OCI-LY3 (cell line): ENCODE measurements around the gene COTL1.

Experiments
- H2AFZ ChIP-seq: fragments of 200-600, 300-600 bp; shearing (Covaris generic); 2 replicates; pipeline ENCODE4 v1.6.0; 2014; ENCODE audit warnings: antibody characterized with exemption, low read depth, low read length
- H3K27ac ChIP-seq: fragments of 200-600, 300-600 bp; sonication (generic); 2 replicates; pipeline ENCODE4 v1.5.1; 2014; ENCODE audit warnings: mild to moderate bottlenecking, low read length, moderate library complexity, mixed read lengths
- H3K27me3 ChIP-seq: fragments of 200-600, 300-600 bp; sonication (generic); 2 replicates; pipeline ENCODE4 v1.6.1; 2014; ENCODE audit warnings: low read depth, low read length, mixed read lengths
- H3K36me3 ChIP-seq: fragments of 200-600, 300-600 bp; sonication (generic); replicated peaks from 2 replicates; pipeline ENCODE3; 2014; ENCODE audit warnings: low read depth, low read length, mixed read lengths
- H3K4me1 ChIP-seq: fragments of 300-600, 200-600 bp; sonication (generic); 2 replicates; pipeline ENCODE4 v1.6.1; 2014; ENCODE audit warnings: low read length, mixed read lengths
- H3K4me2 ChIP-seq: fragments of 200-600, 300-600 bp; sonication (generic); 2 replicates; pipeline ENCODE4 v1.6.1; 2014; ENCODE audit warnings: low read length, mixed read lengths
- H3K4me3 ChIP-seq: fragments of 300-600, 200-600 bp; sonication (generic); 2 replicates; pipeline ENCODE4 v1.5.1; 2014; ENCODE audit warnings: antibody characterized with exemption, mild to moderate bottlenecking, low read length, moderate library complexity
- H3K79me2 ChIP-seq: fragments of 300-600, 200-600 bp; shearing (Covaris generic); 2 replicates; pipeline ENCODE4 v1.6.1; 2014; ENCODE audit warnings: mild to moderate bottlenecking, low read length, mixed read lengths
- H3K9ac ChIP-seq: fragments of 300-600, 200-600 bp; shearing (Covaris generic); 2 replicates; pipeline ENCODE4 v1.6.0; 2014; ENCODE audit warnings: mild to moderate bottlenecking, low read length, moderate library complexity
- H3K9me3 ChIP-seq: fragments of 200-600, 300-600 bp; shearing (Covaris generic); 2 replicates; pipeline ENCODE4 v1.6.1; 2014; ENCODE audit warnings: low read length, mixed read lengths; ENCODE audit not compliant: insufficient read depth
- H4K20me1 ChIP-seq: fragments of 200-600, 300-600 bp; sonication (generic); 2 replicates; pipeline ENCODE4 v1.6.1; 2016; ENCODE audit warnings: low read length, mixed read lengths; ENCODE audit not compliant: insufficient read depth
- CTCF ChIP-seq: fragments of 200-600, 300-600 bp; sonication (generic); IDR thresholded peaks from 2 replicates; pipeline ENCODE4 v1.5.1; 2014; ENCODE audit warnings: antibody characterized with exemption, low read length, low read depth
- EZH2phosphoT487 ChIP-seq: fragments of 200-600 bp; shearing (Covaris generic); IDR thresholded peaks from 2 replicates; pipeline ENCODE4 v1.6.1; 2018; ENCODE audit warnings: antibody characterized with exemption, mixed run types, low read depth

COTL1 gene

GRCh38 chr16:84658690-84659089 is 40.8 kb upstream of the COTL1 start:
- Histone ChIP-seq H4K20me1 (no peaks in the 10 kb centered on the region), H3K4me2 (no peak overlapping the region), H3K79me2 (no peaks in the 10 kb centered on the region), H3K4me3 (no peak overlapping the region), H3K27ac (no peak overlapping the region), H3K9me3 (no peaks in the 10 kb centered on the region), H3K36me3 (peaks cover 20% of the 10 kb centered on the region), H3K4me1 (no peaks in the 10 kb centered on the region), H3K27me3 (no peaks in the 10 kb centered on the region), H2AFZ (no peak overlapping the region), H3K9ac (no peak overlapping the region)
- no peak for TF ChIP-seq EZH2phosphoT487
- TF ChIP-seq CTCF = no peak

- Histone ChIP-seq H3K27ac (no peak overlapping the region), H3K4me2 (no peak overlapping the region), H3K27me3 (no peaks in the 10 kb centered on the region), H3K79me2 (no peaks in the 10 kb centered on the region), H3K9me3 (no peaks in the 10 kb centered on the region), H2AFZ (no peak overlapping the region), H3K4me3 (no peak overlapping the region), H4K20me1 (no peaks in the 10 kb centered on the region), H3K36me3 (peaks cover 14% of the 10 kb centered on the region), H3K9ac (no peak overlapping the region), H3K4me1 (no peaks in the 10 kb centered on the region)
- TF ChIP-seq CTCF (no peak), EZH2phosphoT487 (no peak)
Measured at GRCh38 chr16:84657229-84657837, 39.5 kb upstream of the COTL1 start.

- no peak overlapping the region for H3K9ac ChIP-seq
- no peaks in the 10 kb centered on the region for H3K4me1 ChIP-seq
- H3K79me2 ChIP-seq = no peaks in the 10 kb centered on the region
- H2AFZ ChIP-seq = no peak overlapping the region
- no peaks in the 10 kb centered on the region for H3K27me3 ChIP-seq
- H3K27ac ChIP-seq = no peak overlapping the region
- H4K20me1 ChIP-seq = no peaks in the 10 kb centered on the region
- no peaks in the 10 kb centered on the region for H3K9me3 ChIP-seq
- TF ChIP-seq CTCF (no peak), EZH2phosphoT487 (no peak)
- H3K4me2 ChIP-seq = no peak overlapping the region
- peaks cover 9% of the 10 kb centered on the region for H3K36me3 ChIP-seq
- H3K4me3 ChIP-seq = no peak overlapping the region
Measured at GRCh38 chr16:84656649-84657048, 38.8 kb upstream of the COTL1 start.

- Histone ChIP-seq H3K9me3 (no peaks in the 10 kb centered on the region), H2AFZ (no peak overlapping the region), H3K27ac (no peak overlapping the region), H3K9ac (no peak overlapping the region), H3K4me2 (no peak overlapping the region), H3K79me2 (no peaks in the 10 kb centered on the region), H3K27me3 (no peaks in the 10 kb centered on the region), H3K36me3 (peaks cover 10% of the 10 kb centered on the region), H4K20me1 (no peaks in the 10 kb centered on the region), H3K4me1 (no peaks in the 10 kb centered on the region), H3K4me3 (no peak overlapping the region)
- TF ChIP-seq CTCF = no peak
- no peak for TF ChIP-seq EZH2phosphoT487
Measured at GRCh38 chr16:84654998-84655397, 37.1 kb upstream of the COTL1 start.
